Measurements from ENCODE around the gene ATXN1.

The ATXN1 gene

DNA sequence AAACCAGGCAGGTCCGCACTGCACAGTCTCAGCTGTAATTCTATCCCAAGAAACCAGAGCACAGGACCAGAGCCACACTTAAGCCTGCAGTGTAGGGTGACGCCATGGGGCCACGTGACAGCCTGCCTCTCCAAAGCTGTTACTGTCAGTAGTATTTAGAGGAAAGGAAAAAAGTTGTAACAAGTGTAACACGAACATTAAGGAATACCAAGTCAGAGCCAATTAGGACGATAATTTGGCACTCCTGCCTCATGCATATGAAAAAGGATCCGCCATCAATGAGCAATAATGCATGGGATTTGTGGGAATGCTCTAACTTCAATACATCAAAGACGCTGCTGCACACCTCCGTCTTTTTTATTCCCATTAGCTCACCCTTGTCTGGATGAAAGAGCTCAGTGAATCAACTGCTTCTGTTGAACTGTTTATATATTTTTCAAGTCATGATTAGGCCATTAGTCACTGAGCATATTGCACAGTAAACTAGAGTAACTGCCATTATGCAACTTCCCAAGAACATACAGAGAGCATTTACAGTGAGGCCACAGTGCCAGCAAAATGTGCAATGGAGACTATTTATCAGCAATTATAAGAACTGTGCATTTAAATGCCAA, 79.9 kb downstream of the ATXN1 start:
- no peak for TF ChIP-seq CTCF (IDR thresholded peaks at IDR 0.05)

DNA sequence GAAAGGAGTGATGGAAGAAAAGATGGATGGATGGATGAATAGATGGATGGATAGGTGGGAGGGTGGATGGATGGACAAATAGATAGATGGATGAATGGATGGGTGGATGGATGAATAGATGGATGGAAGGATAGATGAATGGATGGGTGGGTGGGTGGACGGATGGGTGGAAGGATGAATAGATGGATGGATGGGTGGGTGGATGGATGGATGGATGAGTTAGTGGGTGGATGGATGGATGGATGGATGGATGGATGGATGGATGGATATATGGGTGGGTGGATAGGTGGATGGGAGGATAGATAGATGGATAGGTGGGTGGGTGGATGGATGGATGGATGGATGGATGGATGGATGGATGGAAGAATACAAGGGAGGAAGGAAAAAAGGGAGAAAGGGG, 82.2 kb downstream of the ATXN1 start:
- no peak for TF ChIP-seq CTCF (IDR thresholded peaks at IDR 0.05)

DNA sequence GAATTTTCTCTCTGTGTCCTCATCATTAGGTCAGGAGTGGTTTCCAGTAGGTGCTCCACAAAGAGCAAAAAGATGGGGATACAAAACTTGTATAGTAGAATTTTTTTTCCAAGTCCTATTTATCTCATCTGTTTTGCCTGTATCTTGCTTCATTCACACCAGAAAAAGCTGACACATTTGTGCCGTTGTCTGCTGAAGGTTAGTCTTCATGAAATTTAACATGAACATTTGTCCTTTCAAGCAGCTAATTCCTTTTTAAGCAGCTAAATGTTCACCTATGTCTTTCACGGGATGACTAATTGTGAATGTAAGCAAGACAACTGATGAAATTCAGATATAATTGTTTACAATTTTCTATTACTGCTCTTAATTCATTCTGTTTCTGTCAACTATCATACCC, 83.8 kb downstream of the ATXN1 start:
- TF ChIP-seq CTCF (IDR thresholded peaks at IDR 0.05) = no peak

GRCh38 chr6:16676978-16677377, 84.3 kb downstream of the ATXN1 start:
- TF ChIP-seq CTCF (IDR thresholded peaks at IDR 0.05) = no peak

DNA sequence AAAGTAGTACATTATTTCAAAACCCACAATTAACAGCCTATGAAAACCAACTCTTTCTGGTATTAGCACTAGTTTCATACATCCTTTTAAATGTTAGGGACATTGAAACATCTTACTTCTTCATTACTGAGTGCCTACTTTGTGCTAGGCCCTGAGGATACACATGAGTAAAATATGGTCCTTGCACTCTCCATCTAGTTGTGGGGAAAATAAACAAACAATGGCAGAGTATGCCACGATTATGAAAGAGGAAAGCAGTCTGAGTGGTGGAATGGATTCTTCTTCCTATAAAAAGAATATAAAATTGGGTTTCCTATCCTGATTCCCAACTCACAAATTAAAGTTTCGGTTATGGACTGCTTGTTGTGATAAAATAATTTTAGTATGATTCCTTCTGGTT, 84.9 kb downstream of the ATXN1 start:
- no peak for TF ChIP-seq CTCF (IDR thresholded peaks at IDR 0.05)

GRCh38 chr6:16674801-16675392, 86.4 kb downstream of the ATXN1 start:
- no peak for TF ChIP-seq CTCF (IDR thresholded peaks at IDR 0.05)

DNA sequence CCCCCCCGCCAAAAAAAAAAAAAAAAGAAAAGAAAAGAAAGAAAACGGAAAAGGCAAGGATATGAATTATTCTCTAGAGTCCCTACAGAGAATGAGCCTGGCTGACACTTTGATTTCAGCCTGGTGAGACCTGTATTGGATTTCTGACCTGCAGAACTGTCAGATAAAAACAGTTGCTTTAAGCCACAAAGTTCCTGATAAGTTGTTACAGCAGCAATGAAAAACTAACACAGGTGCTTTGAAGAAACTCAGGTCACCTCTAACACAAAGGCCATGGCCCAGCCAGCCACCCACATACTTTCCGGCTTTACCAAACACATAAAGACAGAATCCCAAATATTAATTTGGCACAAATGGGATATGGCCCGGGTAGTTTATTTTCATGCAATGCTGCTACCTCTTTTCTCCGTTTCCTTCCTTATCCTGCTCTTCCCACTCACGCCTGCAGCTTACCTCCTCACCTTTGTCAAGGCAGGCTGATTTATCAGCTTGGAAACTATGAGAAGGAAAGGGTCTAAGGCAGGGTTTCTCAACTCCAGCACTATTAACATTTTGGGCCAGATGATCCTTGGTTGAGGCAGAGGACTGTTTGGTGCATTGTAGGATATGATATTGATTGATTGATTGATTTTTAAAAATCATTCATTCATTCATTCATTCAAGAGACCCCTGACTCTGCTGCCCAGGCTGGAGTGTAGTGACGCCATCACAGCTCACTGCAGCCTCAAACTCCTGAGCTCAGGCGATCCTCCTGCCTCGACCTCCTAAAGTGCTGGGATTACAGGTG, 88.1 kb downstream of the ATXN1 start:
- TF ChIP-seq CTCF (IDR thresholded peaks at IDR 0.05) = no peak
